Smooth muscle cell (in vitro differentiated cells): ENCODE measurements around the gene HNRNPF. TPM values are rescaled to one million over a fixed set of nuclear protein-coding genes. Genes with fewer than 3 reads are reported as not detected.

ENCODE experiments used
- DNase-seq: peaks from one replicate; lab custom pipeline; 2025; ENCODE audit not compliant: unreplicated experiment; lab: John Stamatoyannopoulos, UW
- H2AFZ ChIP-seq: fragments of 200-600 bp; sonication (generic); 2 replicates; pipeline ENCODE4 v1.6.0; 2016; ENCODE audit warnings: antibody characterized with exemption, low read depth, mild to moderate bottlenecking
- H3F3A ChIP-seq: fragments of 200-600 bp; sonication (generic); 2 replicates; pipeline ENCODE4 v1.6.0; 2017; ENCODE audit warnings: antibody characterized with exemption, low read depth
- H3K27ac ChIP-seq: fragments of 200-600 bp; sonication (generic); 2 replicates; pipeline ENCODE4 v1.5.1; 2016; ENCODE audit warnings: low read depth, mild to moderate bottlenecking
- H3K27me3 ChIP-seq: fragments of 200-600 bp; sonication (generic); 2 replicates; pipeline ENCODE4 v1.6.1; 2016; ENCODE audit warnings: low read depth, mild to moderate bottlenecking
- H3K36me3 ChIP-seq: fragments of 200-600 bp; sonication (generic); 2 replicates; pipeline ENCODE4 v1.5.1; 2016; ENCODE audit warnings: low read depth
- H3K4me1 ChIP-seq: fragments of 200-600 bp; sonication (generic); 2 replicates; pipeline ENCODE4 v1.5.1; 2016; ENCODE audit warnings: low read depth
- H3K4me2 ChIP-seq: fragments of 200-600 bp; sonication (generic); 2 replicates; pipeline ENCODE4 v1.6.0; 2016; ENCODE audit warnings: mild to moderate bottlenecking
- H3K4me3 ChIP-seq: fragments of 200-600 bp; sonication (generic); 2 replicates; pipeline ENCODE4 v1.5.1; 2016; ENCODE audit warnings: mild to moderate bottlenecking
- H3K79me2 ChIP-seq: fragments of 200-600 bp; sonication (generic); 2 replicates; pipeline ENCODE4 v1.6.0; 2016; ENCODE audit warnings: low read depth, mild to moderate bottlenecking
- H3K9ac ChIP-seq: fragments of 200-600 bp; sonication (generic); 2 replicates; pipeline ENCODE4 v1.6.0; 2016; ENCODE audit warnings: low read depth
- H3K9me3 ChIP-seq: fragments of 200-600 bp; sonication (generic); replicated peaks from 2 replicates; pipeline ENCODE4 v1.5.1; 2016; ENCODE audit warnings: low read depth
- H4K20me1 ChIP-seq: fragments of 200-600 bp; sonication (generic); 2 replicates; pipeline ENCODE4 v1.6.0; 2016; ENCODE audit warnings: low read depth
- WGBS: methylation state at CpG from one replicate; pipeline ENCODE4 v1.1.7; 2016; ENCODE audit warnings: low lambda C conversion rate; 5-methylcytosine and 5-hydroxymethylcytosine counted together
- polyA plus RNA-seq: library from polyadenylated mRNA; unstranded; fragments of >200 nt; fragmentation: Nextera tagmentation; extraction: Ambion mirVana; gene quantifications from 2 replicates; pipeline ENCODE4 v1.2.1, GENCODE V29; 2016
- total RNA-seq: library from RNA; depleted of rRNA; stranded (reverse); fragments of >200 nt; gene quantifications from 2 replicates; pipeline ENCODE4 v1.2.3, GENCODE V29; 2014
- TF ChIP-seq, protein P1 (sequence below): fragments of 200-600 bp; sonication (generic); IDR thresholded peaks from 2 replicates; pipeline ENCODE4 v1.5.1; 2017; ENCODE audit warnings: borderline replicate concordance, mild to moderate bottlenecking, antibody characterized with exemption; ENCODE audit not compliant: insufficient read depth, poor library complexity, severe bottlenecking

Gene HNRNPF
- total and polyA plus RNA-seq, 2 experiments from 2014 or later: 71.9 to 112 TPM

DNA sequence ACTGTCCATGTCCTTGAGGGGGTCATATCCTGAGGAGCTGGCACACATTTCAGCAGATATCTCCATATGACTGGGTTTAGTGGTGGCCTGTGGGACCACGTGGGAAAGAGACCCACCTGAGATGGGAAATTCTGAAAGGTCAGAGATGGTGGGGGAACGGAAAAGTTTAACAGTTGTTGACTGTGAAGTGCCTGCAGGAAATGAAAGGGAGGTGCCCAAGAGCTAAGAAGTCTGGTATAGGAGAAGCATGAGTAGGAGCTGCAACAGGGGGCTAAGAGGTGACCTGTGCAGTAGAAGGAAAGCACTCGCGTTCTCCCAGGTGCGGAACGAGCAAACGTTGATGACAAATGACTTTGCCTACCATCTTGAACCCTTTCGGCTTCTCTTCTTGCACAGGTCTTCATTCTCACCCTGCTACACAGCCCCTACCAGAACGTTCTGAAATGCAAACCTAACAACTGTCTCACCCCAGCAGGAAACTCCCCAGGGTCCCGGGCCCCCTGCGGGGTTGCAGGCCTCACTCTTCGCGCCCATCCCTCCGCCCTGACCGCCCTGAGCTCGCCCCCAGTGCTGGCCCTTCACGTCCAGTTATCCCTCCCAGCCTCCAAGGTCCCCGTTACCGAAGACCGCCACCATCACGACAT is 47.3 kb downstream of the HNRNPF start:
- TF ChIP-seq, protein P1, sequence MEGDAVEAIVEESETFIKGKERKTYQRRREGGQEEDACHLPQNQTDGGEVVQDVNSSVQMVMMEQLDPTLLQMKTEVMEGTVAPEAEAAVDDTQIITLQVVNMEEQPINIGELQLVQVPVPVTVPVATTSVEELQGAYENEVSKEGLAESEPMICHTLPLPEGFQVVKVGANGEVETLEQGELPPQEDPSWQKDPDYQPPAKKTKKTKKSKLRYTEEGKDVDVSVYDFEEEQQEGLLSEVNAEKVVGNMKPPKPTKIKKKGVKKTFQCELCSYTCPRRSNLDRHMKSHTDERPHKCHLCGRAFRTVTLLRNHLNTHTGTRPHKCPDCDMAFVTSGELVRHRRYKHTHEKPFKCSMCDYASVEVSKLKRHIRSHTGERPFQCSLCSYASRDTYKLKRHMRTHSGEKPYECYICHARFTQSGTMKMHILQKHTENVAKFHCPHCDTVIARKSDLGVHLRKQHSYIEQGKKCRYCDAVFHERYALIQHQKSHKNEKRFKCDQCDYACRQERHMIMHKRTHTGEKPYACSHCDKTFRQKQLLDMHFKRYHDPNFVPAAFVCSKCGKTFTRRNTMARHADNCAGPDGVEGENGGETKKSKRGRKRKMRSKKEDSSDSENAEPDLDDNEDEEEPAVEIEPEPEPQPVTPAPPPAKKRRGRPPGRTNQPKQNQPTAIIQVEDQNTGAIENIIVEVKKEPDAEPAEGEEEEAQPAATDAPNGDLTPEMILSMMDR: no peak
- Histone ChIP-seq H3K4me3 (peak overlapping the region; percentile 66), H3K27ac (no peak overlapping the region), H3K79me2 (no peaks in the 10 kb centered on the region), H3K36me3 (no peaks in the 10 kb centered on the region), H3K4me2 (peak overlapping the region; percentile 92), H2AFZ (peak overlapping the region; percentile 92), H3K9ac (no peak overlapping the region), H3K4me1 (no peaks in the 10 kb centered on the region), H3F3A (no peaks in the 10 kb centered on the region), H4K20me1 (no peaks in the 10 kb centered on the region), H3K27me3 (no peaks in the 10 kb centered on the region), H3K9me3 (no peaks in the 10 kb centered on the region)
- 28% methylated on average over 21 of the region's 21 CpGs for whole genome bisulfite sequencing
- DNase-seq: no peak

DNA sequence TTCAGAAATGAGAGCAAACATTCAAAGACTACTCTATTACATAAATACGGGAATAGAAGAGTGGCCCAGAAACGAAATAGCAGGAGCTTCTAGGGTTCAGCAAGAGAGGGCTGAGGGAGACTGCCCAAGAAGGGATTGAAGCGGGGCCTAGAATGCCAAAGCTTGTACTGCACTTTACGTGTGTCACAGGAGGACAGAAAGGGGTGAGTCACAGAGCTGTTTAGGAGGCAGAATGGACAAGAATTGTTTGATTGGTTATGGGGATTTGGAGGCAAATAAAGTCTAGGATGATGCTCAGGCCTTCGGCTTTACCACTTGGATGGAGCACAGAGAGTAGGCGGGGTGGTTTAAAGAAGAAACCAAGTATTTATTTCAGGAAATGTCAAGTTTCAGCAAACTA is 48.9 kb downstream of the HNRNPF start:
- WGBS: 84% methylated on average over 6 of the region's 6 CpGs
- no peak overlapping the region for H3K9ac ChIP-seq
- no peaks in the 10 kb centered on the region for H3K79me2 ChIP-seq
- H2AFZ ChIP-seq: no peak overlapping the region
- no peak overlapping the region for H3K4me2 ChIP-seq
- peaks cover 1% of the 10 kb centered on the region for H3F3A ChIP-seq
- H3K36me3 ChIP-seq: no peaks in the 10 kb centered on the region
- H3K27ac ChIP-seq: no peak overlapping the region
- no peaks in the 10 kb centered on the region for H3K9me3 ChIP-seq
- no peaks in the 10 kb centered on the region for H4K20me1 ChIP-seq
- DNase-seq: no peak
- no peak overlapping the region for H3K4me3 ChIP-seq
- peaks cover 2% of the 10 kb centered on the region for H3K4me1 ChIP-seq
- no peaks in the 10 kb centered on the region for H3K27me3 ChIP-seq
- TF ChIP-seq, protein P1: no peak

DNA sequence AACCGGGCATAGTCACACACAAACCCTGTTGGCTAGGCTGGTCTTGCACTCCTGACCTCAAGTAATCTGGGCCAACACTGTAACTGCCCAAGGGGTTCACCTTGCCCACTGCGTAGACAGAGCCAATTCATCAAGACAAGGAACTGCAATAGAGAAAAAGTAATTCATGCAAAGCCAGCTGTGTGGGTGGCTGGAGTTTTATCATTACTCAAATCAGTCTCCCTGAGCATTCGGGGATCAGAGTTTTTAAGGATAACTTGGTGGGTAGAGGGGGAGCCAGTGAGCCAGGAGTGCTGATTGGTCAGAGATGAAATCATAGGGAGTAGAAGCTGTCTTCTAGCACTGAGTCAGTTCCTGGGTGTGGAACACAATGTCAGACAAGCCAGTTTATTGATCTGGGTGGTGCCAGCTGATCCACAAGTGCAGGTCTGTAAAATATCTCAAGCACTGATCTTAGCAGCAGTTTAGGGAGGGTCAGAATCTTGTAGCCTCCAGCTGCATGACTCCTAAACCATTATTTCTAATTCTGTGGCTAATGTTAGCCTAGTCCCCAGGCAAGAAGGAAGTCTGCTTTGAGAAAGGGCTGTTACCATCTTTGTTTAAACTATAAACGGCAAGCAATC is 53.1 kb downstream of the HNRNPF start:
- TF ChIP-seq, protein P1: no peak
- H3K4me2 ChIP-seq: no peak overlapping the region
- H3K36me3 ChIP-seq: no peaks in the 10 kb centered on the region
- peaks cover 7% of the 10 kb centered on the region for H3K4me1 ChIP-seq
- 36% methylated on average over 4 of the region's 4 CpGs for WGBS
- no peaks in the 10 kb centered on the region for H3K9me3 ChIP-seq
- no peaks in the 10 kb centered on the region for H3K79me2 ChIP-seq
- H3K9ac ChIP-seq: no peak overlapping the region
- no peak overlapping the region for H2AFZ ChIP-seq
- DNase-seq: no peak
- no peak overlapping the region for H3K4me3 ChIP-seq
- H3K27ac ChIP-seq: no peak overlapping the region
- H3K27me3 ChIP-seq: no peaks in the 10 kb centered on the region
- H4K20me1 ChIP-seq: no peaks in the 10 kb centered on the region
- peaks cover 4% of the 10 kb centered on the region for H3F3A ChIP-seq
